ENCODE results near the gene GM2A. TPM values are rescaled to one million over a fixed set of nuclear protein-coding genes. Genes with fewer than 3 reads are reported as not detected.
A peak's percentile ranks its signal among the peaks of the same experiment; 100 is the strongest.

GM2A gene
- total and polyA plus RNA-seq, 9 donors: 14.7 to 52.8 (median 28.6) TPM

- no peaks in the 10 kb centered on the region for H3K36me3 ChIP-seq
- no peaks in the 10 kb centered on the region for H3K27me3 ChIP-seq
- no peak for DNase-seq
- H3K4me3 ChIP-seq: peak overlapping the region; percentile 73
- intact Hi-C loops (cut with DNase I): loop anchor here in 1 of 4 donors (2.0 to 10.0 kb wide), 2 partner anchors 31 to 97 kb away; no protein-coding TSS in a partner anchor
- no peak for TF ChIP-seq EP300 (IDR thresholded peaks at IDR 0.05)
- TF ChIP-seq, protein P1, sequence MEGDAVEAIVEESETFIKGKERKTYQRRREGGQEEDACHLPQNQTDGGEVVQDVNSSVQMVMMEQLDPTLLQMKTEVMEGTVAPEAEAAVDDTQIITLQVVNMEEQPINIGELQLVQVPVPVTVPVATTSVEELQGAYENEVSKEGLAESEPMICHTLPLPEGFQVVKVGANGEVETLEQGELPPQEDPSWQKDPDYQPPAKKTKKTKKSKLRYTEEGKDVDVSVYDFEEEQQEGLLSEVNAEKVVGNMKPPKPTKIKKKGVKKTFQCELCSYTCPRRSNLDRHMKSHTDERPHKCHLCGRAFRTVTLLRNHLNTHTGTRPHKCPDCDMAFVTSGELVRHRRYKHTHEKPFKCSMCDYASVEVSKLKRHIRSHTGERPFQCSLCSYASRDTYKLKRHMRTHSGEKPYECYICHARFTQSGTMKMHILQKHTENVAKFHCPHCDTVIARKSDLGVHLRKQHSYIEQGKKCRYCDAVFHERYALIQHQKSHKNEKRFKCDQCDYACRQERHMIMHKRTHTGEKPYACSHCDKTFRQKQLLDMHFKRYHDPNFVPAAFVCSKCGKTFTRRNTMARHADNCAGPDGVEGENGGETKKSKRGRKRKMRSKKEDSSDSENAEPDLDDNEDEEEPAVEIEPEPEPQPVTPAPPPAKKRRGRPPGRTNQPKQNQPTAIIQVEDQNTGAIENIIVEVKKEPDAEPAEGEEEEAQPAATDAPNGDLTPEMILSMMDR (IDR thresholded peaks at IDR 0.05): no peak
- no peak for TF ChIP-seq POLR2A (IDR thresholded peaks at IDR 0.05)
- peaks cover 14% of the 10 kb centered on the region for H3K4me1 ChIP-seq (ENCODE audit: insufficient read depth)
- H3K27ac ChIP-seq: peak overlapping the region in 1 of 2 donors; percentile 14
- no peaks in the 10 kb centered on the region for H3K9me3 ChIP-seq
- 73 to 89% (median 88%) methylated on average over 6 of the region's 6 CpGs for WGBS, 3 donors
These were observed 30.8 kb upstream of the GM2A start for GRCh38 chr5:151222054-151222789.

DNA sequence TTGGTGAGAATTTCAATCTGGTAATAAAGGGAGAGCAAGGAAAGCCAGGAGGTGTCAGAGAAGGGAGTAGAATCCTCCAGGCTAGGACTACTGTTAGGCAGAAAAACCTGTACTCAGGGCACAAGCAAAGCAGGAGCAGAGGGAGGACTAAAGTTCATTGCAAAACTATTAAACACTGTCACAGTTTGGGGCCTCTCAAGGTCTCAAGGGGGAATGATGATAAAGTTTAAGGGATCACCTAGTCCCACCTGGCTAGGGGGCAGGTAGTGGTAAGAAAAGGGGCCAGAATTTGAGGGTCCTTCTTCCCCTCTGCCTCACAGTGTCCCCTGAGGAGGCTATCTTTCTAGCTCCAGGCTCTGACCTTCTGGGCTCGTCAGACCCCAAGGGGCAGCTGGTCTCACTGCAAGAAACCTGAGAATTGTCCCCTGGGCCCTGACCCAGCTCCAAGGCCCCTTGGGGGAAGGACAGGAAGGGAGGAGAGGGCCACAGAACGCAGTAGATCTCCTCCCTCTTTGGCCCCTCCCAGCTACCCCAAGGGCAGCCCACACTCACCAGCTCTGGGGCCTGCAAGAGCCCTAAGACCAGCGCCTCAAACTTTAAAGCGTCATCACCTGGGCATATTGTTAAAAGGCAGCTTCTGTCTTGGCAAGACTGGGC, 30.1 kb upstream of the GM2A start:
- WGBS, 3 donors: 21 to 25% (median 22%) methylated on average over 4 of the region's 4 CpGs
- H3K9me3 ChIP-seq: no peaks in the 10 kb centered on the region
- no peaks in the 10 kb centered on the region for H3K36me3 ChIP-seq
- peak in 3 of 5 donors; percentile 37 to 53 (median 41) for DNase-seq
- TF ChIP-seq, protein P1 (IDR thresholded peaks at IDR 0.05): no peak
- no peak for TF ChIP-seq POLR2A (IDR thresholded peaks at IDR 0.05)
- no peaks in the 10 kb centered on the region for H3K27me3 ChIP-seq
- H3K27ac ChIP-seq: peak overlapping the region; percentile 6 to 54
- H3K4me3 ChIP-seq: peak overlapping the region; percentile 73
- H3K4me1 ChIP-seq (ENCODE audit: insufficient read depth): peaks cover 14% of the 10 kb centered on the region
- intact Hi-C loops (cut with DNase I): loop anchor here in 1 of 4 donors (2.0 to 10.0 kb wide), 2 partner anchors 32 to 98 kb away; no protein-coding TSS in a partner anchor

GRCh38 chr5:151223447-151224264, 29.3 kb upstream of the GM2A start, which contains the start of gene CCDC69:
CCDC69 (minus strand) TSS chr5:151224092; CDS start chr5:151223970, 122 bp downstream.
- 0% methylated on average over 49 to 58 of the region's 58 CpGs for WGBS, 3 donors

GRCh38 chr5:151224372-151224771, 28.6 kb upstream of the GM2A start:
- Histone ChIP-seq H3K9me3 (no peaks in the 10 kb centered on the region), H3K27me3 (no peaks in the 10 kb centered on the region), H3K27ac (no peak overlapping the region), H3K4me1 (ENCODE audit: insufficient read depth) (peaks cover 14% of the 10 kb centered on the region), H3K4me3 (peak overlapping the region; percentile 73), H3K36me3 (no peaks in the 10 kb centered on the region)
- TF ChIP-seq, protein P1 (IDR thresholded peaks at IDR 0.05): no peak
- TF ChIP-seq EP300 (IDR thresholded peaks at IDR 0.05) (no peak), POLR2A (IDR thresholded peaks at IDR 0.05) (no peak)
- 69 to 87% (median 86%) methylated on average over 6 of the region's 6 CpGs for WGBS, 3 donors
- intact Hi-C loops (cut with DNase I): loop anchor here in 1 of 4 donors (10.0 kb wide), 1 partner anchor 100 kb away; no protein-coding TSS in a partner anchor
- DNase-seq: no peak

More at GRCh38 chr5:151223447-151224264, 29.3 kb upstream of the GM2A start, which contains the start of gene CCDC69:
- intact Hi-C loops (cut with DNase I): loop anchor here in 1 of 4 donors (2.0 to 10.0 kb wide), 2 partner anchors 33 to 99 kb away; no protein-coding TSS in a partner anchor
- Histone ChIP-seq H3K27ac (peak within 1 kb of the TSS; percentile 6 to 64), H3K27me3 (no peaks in the 10 kb centered on the region), H3K9me3 (no peaks in the 10 kb centered on the region), H3K4me3 (peak within 1 kb of the TSS; percentile 73), H3K4me1 (ENCODE audit: insufficient read depth) (peaks cover 14% of the 10 kb centered on the region), H3K36me3 (no peaks in the 10 kb centered on the region)
- DNase-seq: peak; percentile 76 to 85 (median 79)
- TF ChIP-seq EP300 (IDR thresholded peaks at IDR 0.05): no peak
- peak; percentile 89 for TF ChIP-seq POLR2A (IDR thresholded peaks at IDR 0.05)
